ENCODE data around the gene GNAS. TPM values are rescaled to one million over a fixed set of nuclear protein-coding genes. Genes with fewer than 3 reads are reported as not detected.

The GNAS gene
- total and polyA plus RNA-seq, 10 of the 15 experiments (the other 5 are each of a cell fraction or from before 2014, with no cell fraction given): 209 to 950 (median 394) TPM

DNA sequence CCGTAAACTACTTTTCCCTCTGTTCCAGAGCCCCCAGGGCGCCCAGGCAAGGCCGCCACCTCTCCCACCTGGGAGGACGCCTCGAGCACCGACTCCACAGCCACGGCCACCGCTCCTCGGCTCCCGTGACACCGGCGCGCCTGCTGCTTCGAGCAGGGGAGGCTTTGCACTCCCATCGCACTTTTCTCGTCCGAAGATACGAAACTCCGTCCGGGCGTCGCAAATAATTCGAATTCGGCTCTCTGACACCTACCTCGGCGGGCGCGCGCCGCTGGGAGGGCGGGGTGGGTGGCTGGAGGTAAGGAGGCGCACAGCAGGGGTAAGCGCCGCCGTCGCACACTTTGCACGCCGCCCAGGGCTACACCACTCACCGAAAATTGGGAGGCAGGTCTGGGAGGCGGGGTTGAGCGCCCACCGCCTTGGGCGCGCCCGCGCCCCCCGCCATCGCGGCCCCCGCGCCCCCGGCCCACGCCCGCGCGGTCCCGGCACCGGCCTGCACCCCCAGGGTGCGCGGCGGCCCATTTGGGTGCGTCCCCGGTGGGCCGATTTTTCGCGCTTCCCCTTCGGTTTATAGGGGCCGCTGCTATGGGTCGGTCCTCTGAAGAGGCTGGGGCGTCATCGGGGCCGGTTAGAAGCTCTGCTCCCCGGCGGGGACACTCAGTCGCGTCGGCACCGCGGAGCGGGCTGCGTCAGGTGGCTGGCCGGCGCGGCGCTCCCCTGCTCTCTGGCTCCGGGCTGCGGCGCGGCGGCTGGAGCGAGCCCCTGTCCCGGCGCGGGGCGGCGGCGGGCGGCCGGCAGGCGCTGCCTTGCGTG lies 36.2 kb downstream of the GNAS start (continued):
- no peak for TF ChIP-seq DPF2 (IDR thresholded peaks at IDR 0.05)
- no peak for TF ChIP-seq SIX5 (IDR thresholded peaks at IDR 0.05; ENCODE audit: low read depth, low read length, severe bottlenecking)
- peak; percentile 93 for TF ChIP-seq BACH1 (IDR thresholded peaks at IDR 0.05; ENCODE audit: borderline replicate concordance)
- no peak for TF ChIP-seq ZNF592 (IDR thresholded peaks at IDR 0.05)
- no peak for TF ChIP-seq PAX8 (IDR thresholded peaks at IDR 0.05)
- TF ChIP-seq, protein P1, sequence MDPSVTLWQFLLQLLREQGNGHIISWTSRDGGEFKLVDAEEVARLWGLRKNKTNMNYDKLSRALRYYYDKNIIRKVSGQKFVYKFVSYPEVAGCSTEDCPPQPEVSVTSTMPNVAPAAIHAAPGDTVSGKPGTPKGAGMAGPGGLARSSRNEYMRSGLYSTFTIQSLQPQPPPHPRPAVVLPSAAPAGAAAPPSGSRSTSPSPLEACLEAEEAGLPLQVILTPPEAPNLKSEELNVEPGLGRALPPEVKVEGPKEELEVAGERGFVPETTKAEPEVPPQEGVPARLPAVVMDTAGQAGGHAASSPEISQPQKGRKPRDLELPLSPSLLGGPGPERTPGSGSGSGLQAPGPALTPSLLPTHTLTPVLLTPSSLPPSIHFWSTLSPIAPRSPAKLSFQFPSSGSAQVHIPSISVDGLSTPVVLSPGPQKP (IDR thresholded peaks at IDR 0.05; ENCODE audit: low read depth, low read length): no peak
- TF ChIP-seq FOXK2 (IDR thresholded peaks at IDR 0.05): peak; percentile 57; the same call in 1 of the 2 replicates
- TF ChIP-seq RUNX3 (IDR thresholded peaks at IDR 0.05; ENCODE audit: low read length): no peak
- no peak for TF ChIP-seq ZBED1 (IDR thresholded peaks at IDR 0.05; ENCODE audit: borderline replicate concordance)
- TF ChIP-seq SUZ12 (IDR thresholded peaks at IDR 0.05; ENCODE audit: unreplicated experiment): no peak
- TF ChIP-seq, protein P2, sequence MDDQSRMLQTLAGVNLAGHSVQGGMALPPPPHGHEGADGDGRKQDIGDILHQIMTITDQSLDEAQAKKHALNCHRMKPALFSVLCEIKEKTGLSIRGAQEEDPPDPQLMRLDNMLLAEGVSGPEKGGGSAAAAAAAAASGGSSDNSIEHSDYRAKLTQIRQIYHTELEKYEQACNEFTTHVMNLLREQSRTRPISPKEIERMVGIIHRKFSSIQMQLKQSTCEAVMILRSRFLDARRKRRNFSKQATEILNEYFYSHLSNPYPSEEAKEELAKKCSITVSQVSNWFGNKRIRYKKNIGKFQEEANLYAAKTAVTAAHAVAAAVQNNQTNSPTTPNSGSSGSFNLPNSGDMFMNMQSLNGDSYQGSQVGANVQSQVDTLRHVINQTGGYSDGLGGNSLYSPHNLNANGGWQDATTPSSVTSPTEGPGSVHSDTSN (IDR thresholded peaks at IDR 0.05; ENCODE audit: insufficient replicate concordance, low read depth, low read length): no peak
- TF ChIP-seq MYC (IDR thresholded peaks at IDR 0.05; ENCODE audit: insufficient read depth, insufficient read length, insufficient replicate concordance, low read length, severe bottlenecking): no peak
- TF ChIP-seq SREBF2 (IDR thresholded peaks at IDR 0.05; ENCODE audit: low read length): no peak
- TF ChIP-seq HDAC6 (IDR thresholded peaks at IDR 0.05; ENCODE audit: unreplicated experiment): peak; percentile 93
- 0 out of 2 replicates have a peak, but pooled peaks have one; percentile 19 for TF ChIP-seq NR2F1 (conservative IDR thresholded peaks at IDR 0.05)
- TF ChIP-seq POLR2AphosphoS5 (IDR thresholded peaks at IDR 0.05; ENCODE audit: low read length): peak; percentile 99
- peak; percentile 65 to 94 for TF ChIP-seq BHLHE40 (IDR thresholded peaks at IDR 0.05; ENCODE audit: borderline replicate concordance in 1 of 2, low read depth in 2 of 2, low read length in 1 of 2)
- no peak for TF ChIP-seq MLLT1 (IDR thresholded peaks at IDR 0.05)
- TF ChIP-seq USF2 (IDR thresholded peaks at IDR 0.05; ENCODE audit: borderline replicate concordance, low read depth, low read length): no peak
